ENCODE data around the gene CYTH1.
A peak's percentile ranks its signal among the peaks of the same experiment; 100 is the strongest.

CYTH1 gene

DNA sequence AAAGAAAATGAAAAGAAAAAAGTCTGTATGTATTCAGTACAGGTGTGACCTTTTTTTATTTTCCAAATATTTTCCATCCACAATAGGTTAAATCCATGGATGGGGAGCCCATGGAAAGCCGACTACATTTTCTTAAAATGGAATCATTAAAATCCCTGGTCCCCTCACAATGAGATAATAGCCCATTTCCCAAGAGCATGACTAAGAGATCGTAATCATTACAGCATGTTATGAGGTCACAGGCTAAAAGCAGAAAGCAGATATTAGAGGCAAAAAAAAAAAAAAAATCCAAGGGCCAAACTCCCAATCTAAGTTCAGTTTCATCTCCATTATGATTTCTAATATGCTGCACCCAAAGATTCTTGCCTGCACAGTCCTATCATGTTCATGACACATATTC lies 44.7 kb downstream of the CYTH1 start:
- Mint-ChIP-seq H3K4me3 (peak overlapping the region; percentile 91), H3K27me3 (no peaks in the 10 kb centered on the region), H3K27ac (peak overlapping the region; percentile 92), H3K9me3 (no peaks in the 10 kb centered on the region), H3K36me3 (no peaks in the 10 kb centered on the region), H3K4me1 (peaks cover 70% of the 10 kb centered on the region)
- DNase-seq (ENCODE audit: low spot score in 2 of 2): no peak
- ATAC-seq (ENCODE audit: low read depth): no peak

- DNase-seq (ENCODE audit: low spot score in 2 of 2): peak; percentile 54 to 63
- Mint-ChIP-seq H3K4me3 (peak overlapping the region; percentile 91), H3K9me3 (no peaks in the 10 kb centered on the region), H3K36me3 (no peaks in the 10 kb centered on the region), H3K27me3 (no peaks in the 10 kb centered on the region), H3K4me1 (peaks cover 69% of the 10 kb centered on the region), H3K27ac (peak overlapping the region; percentile 92)
- ATAC-seq (ENCODE audit: low read depth): peak; percentile 71
These were observed 45.5 kb downstream of the CYTH1 start for GRCh38 chr17:78736526-78737079.

DNA sequence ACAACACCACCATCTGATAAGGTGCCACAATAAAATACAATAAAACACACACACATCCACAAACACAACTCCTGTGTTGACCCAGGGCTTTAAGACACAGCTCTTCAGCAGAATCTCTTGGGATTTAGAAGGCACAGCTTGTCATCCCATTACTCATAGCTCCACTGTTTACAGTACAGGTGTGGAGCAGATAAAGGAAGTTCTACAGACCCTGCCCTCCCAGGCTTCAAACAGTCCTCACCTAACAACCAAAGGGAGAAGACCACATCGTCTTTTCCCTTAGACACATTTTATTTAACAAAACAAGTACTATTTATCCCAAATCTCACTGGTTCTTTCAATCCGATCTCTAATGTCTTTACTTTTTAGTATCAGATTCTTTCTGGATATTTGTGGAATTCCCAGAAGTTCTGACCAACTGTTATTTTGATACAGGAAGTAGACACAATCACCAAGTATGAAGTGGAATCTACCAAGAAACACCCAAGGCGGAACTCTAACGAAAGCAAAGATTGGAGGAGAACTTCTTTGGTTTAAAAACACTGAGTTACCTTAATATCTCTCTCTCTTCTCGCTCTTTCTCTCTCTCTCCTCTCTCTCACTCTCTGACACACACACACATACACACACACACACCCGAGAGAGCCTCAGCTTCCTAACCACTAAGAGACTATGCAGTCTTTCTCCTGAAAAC lies 46.1 kb downstream of the CYTH1 start:
- H3K27me3 Mint-ChIP-seq: no peaks in the 10 kb centered on the region
- peak overlapping the region; percentile 91 for H3K4me3 Mint-ChIP-seq
- H3K27ac Mint-ChIP-seq: peak overlapping the region; percentile 92
- no peaks in the 10 kb centered on the region for H3K36me3 Mint-ChIP-seq
- no peaks in the 10 kb centered on the region for H3K9me3 Mint-ChIP-seq
- ATAC-seq (ENCODE audit: low read depth): peak; percentile 24
- peaks cover 66% of the 10 kb centered on the region for H3K4me1 Mint-ChIP-seq
- DNase-seq (ENCODE audit: low spot score in 2 of 2): no peak

- H3K4me1 Mint-ChIP-seq: peaks cover 65% of the 10 kb centered on the region
- H3K27me3 Mint-ChIP-seq: no peaks in the 10 kb centered on the region
- H3K4me3 Mint-ChIP-seq: peak overlapping the region; percentile 91
- peak; percentile 51 for ATAC-seq (ENCODE audit: low read depth)
- H3K27ac Mint-ChIP-seq: peak overlapping the region; percentile 92
- H3K9me3 Mint-ChIP-seq: no peaks in the 10 kb centered on the region
- no peaks in the 10 kb centered on the region for H3K36me3 Mint-ChIP-seq
- peak in 1 of 2 donors; percentile 41 for DNase-seq (ENCODE audit: low spot score in 2 of 2)
These were observed 47.1 kb downstream of the CYTH1 start for GRCh38 chr17:78734793-78735641.

- no peaks in the 10 kb centered on the region for H3K9me3 Mint-ChIP-seq
- DNase-seq (ENCODE audit: low spot score in 2 of 2) (no peak), ATAC-seq (ENCODE audit: low read depth) (no peak)
- H3K4me3 Mint-ChIP-seq: peak overlapping the region; percentile 72
- H3K27ac Mint-ChIP-seq: peak overlapping the region; percentile 78
- H3K27me3 Mint-ChIP-seq: no peaks in the 10 kb centered on the region
- peaks cover 2% of the 10 kb centered on the region for H3K36me3 Mint-ChIP-seq
- H3K4me1 Mint-ChIP-seq: peaks cover 60% of the 10 kb centered on the region
These were observed 49.7 kb downstream of the CYTH1 start for GRCh38 chr17:78732354-78732753.

DNA sequence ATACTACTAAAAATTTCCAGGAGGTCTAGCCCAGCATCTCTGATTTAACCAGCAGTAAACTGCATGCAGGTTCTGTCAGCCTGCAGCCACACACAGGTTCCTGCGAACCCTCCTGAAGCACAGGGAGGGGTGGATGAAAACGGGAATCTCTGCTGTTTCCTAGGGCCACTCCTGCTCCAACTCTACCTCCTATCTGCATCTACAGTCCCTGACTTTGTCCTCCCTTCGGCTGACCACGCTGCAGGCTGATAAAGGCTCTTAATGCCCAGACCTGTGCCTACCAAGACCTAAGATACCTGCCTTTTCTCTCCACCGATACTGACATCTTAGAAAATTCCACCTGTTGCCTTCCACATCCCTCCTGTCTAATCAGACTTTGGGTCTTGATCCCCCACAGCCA lies 50.2 kb downstream of the CYTH1 start:
- H3K36me3 Mint-ChIP-seq: peaks cover 3% of the 10 kb centered on the region
- ATAC-seq (ENCODE audit: low read depth) (no peak), DNase-seq (ENCODE audit: low spot score in 2 of 2) (no peak)
- no peaks in the 10 kb centered on the region for H3K27me3 Mint-ChIP-seq
- peaks cover 58% of the 10 kb centered on the region for H3K4me1 Mint-ChIP-seq
- H3K9me3 Mint-ChIP-seq: no peaks in the 10 kb centered on the region
- peak overlapping the region; percentile 78 for H3K27ac Mint-ChIP-seq
- peak overlapping the region; percentile 72 for H3K4me3 Mint-ChIP-seq

GRCh38 chr17:78729641-78730040 lies 52.4 kb downstream of the CYTH1 start:
- ATAC-seq (ENCODE audit: low read depth) (no peak), DNase-seq (ENCODE audit: low spot score in 2 of 2) (no peak)
- Mint-ChIP-seq H3K27ac (peak overlapping the region; percentile 72), H3K36me3 (peaks cover 13% of the 10 kb centered on the region), H3K4me1 (peaks cover 64% of the 10 kb centered on the region), H3K9me3 (no peaks in the 10 kb centered on the region), H3K4me3 (peak overlapping the region; percentile 66), H3K27me3 (no peaks in the 10 kb centered on the region)

DNA sequence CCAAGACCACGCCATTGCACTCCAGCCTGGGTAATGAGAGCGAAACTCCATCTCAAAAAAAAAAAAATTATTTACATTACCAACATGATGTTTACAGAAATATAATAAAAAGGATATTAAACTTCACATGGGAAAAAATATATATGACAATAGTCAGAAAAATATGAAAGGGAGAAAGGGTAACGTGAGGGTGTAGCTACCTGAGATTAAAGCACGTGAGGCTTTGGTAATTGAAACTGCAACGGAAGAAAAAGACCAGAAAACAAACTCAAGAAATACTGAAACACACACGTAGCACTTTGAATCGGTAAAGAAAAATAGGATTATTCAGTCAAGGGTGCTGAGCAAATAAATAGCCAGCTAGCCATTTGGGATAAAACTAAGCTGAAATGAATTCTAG lies 53.6 kb downstream of the CYTH1 start:
- ATAC-seq (ENCODE audit: low read depth): no peak

GRCh38 chr17:78727476-78728229 lies 54.4 kb downstream of the CYTH1 start:
- H3K27ac Mint-ChIP-seq: peak overlapping the region; percentile 62
- no peaks in the 10 kb centered on the region for H3K9me3 Mint-ChIP-seq
- peaks cover 13% of the 10 kb centered on the region for H3K36me3 Mint-ChIP-seq
- DNase-seq (ENCODE audit: low spot score in 2 of 2): no peak
- peaks cover 72% of the 10 kb centered on the region for H3K4me1 Mint-ChIP-seq
- H3K27me3 Mint-ChIP-seq: no peaks in the 10 kb centered on the region
- no peak for ATAC-seq (ENCODE audit: low read depth)
- peak overlapping the region; percentile 27 for H3K4me3 Mint-ChIP-seq

More for the DNA sequence above, 53.6 kb downstream of the CYTH1 start:
- Mint-ChIP-seq H3K27me3 (no peaks in the 10 kb centered on the region), H3K4me1 (peaks cover 70% of the 10 kb centered on the region), H3K27ac (peak overlapping the region; percentile 61), H3K4me3 (no peak overlapping the region), H3K36me3 (peaks cover 13% of the 10 kb centered on the region), H3K9me3 (no peaks in the 10 kb centered on the region)
- no peak for DNase-seq (ENCODE audit: low spot score in 2 of 2)

GRCh38 chr17:78727057-78727456 lies 55.0 kb downstream of the CYTH1 start:
- Mint-ChIP-seq H3K4me1 (peaks cover 72% of the 10 kb centered on the region), H3K27ac (peak overlapping the region; percentile 90), H3K27me3 (no peaks in the 10 kb centered on the region), H3K4me3 (peak overlapping the region; percentile 39), H3K9me3 (no peaks in the 10 kb centered on the region), H3K36me3 (peaks cover 13% of the 10 kb centered on the region)
- ATAC-seq (ENCODE audit: low read depth) (no peak), DNase-seq (ENCODE audit: low spot score in 2 of 2) (no peak)

GRCh38 chr17:78726513-78726912 lies 55.6 kb downstream of the CYTH1 start:
- no peak for ATAC-seq (ENCODE audit: low read depth)
- H3K36me3 Mint-ChIP-seq: peaks cover 13% of the 10 kb centered on the region
- H3K4me3 Mint-ChIP-seq: peak overlapping the region; percentile 39

GRCh38 chr17:78725448-78726021 lies 56.5 kb downstream of the CYTH1 start:
- peaks cover 70% of the 10 kb centered on the region for H3K4me1 Mint-ChIP-seq
- no peak for DNase-seq (ENCODE audit: low spot score in 2 of 2)
- peak overlapping the region; percentile 90 for H3K27ac Mint-ChIP-seq
- no peaks in the 10 kb centered on the region for H3K27me3 Mint-ChIP-seq
- H3K9me3 Mint-ChIP-seq: no peaks in the 10 kb centered on the region
- peaks cover 13% of the 10 kb centered on the region for H3K36me3 Mint-ChIP-seq
- H3K4me3 Mint-ChIP-seq: peak overlapping the region; percentile 50
- ATAC-seq (ENCODE audit: low read depth): no peak

More at GRCh38 chr17:78726513-78726912, 55.6 kb downstream of the CYTH1 start:
- Mint-ChIP-seq H3K9me3 (no peaks in the 10 kb centered on the region), H3K4me1 (peaks cover 73% of the 10 kb centered on the region), H3K27ac (peak overlapping the region; percentile 90), H3K27me3 (no peaks in the 10 kb centered on the region)
- DNase-seq (ENCODE audit: low spot score in 2 of 2): no peak

DNA sequence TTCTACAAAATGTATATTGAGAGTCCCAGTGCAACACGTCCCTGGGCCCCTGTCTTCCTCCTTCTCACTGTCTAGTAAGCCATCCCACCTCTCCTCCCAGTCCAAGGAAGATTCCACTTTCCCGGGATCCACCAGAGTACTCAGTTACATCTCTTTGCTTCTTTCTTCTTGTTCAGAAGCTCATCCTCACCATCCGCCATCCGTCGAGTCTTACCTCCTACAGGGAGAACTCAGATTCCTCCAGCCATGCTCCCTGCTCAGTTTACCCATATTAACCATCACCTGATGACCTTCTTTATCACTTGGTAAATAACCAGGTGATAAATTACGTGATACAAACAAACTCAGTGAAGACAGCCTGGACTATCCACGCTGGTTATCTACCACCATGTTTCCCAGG lies 57.1 kb downstream of the CYTH1 start:
- H3K36me3 Mint-ChIP-seq: peaks cover 13% of the 10 kb centered on the region
- peak overlapping the region; percentile 90 for H3K27ac Mint-ChIP-seq
- H3K27me3 Mint-ChIP-seq: no peaks in the 10 kb centered on the region
- H3K4me1 Mint-ChIP-seq: peaks cover 72% of the 10 kb centered on the region
- no peaks in the 10 kb centered on the region for H3K9me3 Mint-ChIP-seq
- ATAC-seq (ENCODE audit: low read depth) (no peak), DNase-seq (ENCODE audit: low spot score in 2 of 2) (no peak)
- peak overlapping the region; percentile 50 for H3K4me3 Mint-ChIP-seq
